ENCODE measurements around the gene GRIK1.

DNA sequence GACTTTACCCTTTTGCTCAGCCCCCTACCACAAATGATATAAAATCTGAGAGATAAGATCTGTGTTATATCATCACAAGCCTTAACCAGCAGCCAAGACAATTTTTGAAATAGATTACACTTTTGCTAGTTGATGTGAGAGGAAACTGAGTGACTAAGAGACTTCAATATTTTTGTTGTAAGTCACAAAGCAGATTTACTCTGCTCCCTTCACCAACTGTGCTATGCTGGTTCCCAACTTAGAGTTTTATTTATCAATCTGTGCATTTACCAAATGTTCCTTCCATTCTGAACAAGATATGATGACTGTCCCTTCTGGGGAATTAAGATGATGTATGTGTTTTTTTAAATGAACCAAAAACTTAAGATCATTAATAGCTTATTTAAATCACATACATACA lies 12.1 kb upstream of the GRIK1 start:
- no peak for TF ChIP-seq POLR2A (IDR thresholded peaks at IDR 0.05)
- TF ChIP-seq, protein P1, sequence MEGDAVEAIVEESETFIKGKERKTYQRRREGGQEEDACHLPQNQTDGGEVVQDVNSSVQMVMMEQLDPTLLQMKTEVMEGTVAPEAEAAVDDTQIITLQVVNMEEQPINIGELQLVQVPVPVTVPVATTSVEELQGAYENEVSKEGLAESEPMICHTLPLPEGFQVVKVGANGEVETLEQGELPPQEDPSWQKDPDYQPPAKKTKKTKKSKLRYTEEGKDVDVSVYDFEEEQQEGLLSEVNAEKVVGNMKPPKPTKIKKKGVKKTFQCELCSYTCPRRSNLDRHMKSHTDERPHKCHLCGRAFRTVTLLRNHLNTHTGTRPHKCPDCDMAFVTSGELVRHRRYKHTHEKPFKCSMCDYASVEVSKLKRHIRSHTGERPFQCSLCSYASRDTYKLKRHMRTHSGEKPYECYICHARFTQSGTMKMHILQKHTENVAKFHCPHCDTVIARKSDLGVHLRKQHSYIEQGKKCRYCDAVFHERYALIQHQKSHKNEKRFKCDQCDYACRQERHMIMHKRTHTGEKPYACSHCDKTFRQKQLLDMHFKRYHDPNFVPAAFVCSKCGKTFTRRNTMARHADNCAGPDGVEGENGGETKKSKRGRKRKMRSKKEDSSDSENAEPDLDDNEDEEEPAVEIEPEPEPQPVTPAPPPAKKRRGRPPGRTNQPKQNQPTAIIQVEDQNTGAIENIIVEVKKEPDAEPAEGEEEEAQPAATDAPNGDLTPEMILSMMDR (IDR thresholded peaks at IDR 0.05), result no peak

Measured in thyroid gland (tissue), 4 donors.